Activated T-cell treated with anti-CD3 and anti-CD28 coated beads, Interleukin-2, amount 50 U/mL, for 1 hour (primary cell): ENCODE results near the gene TADA2B.
"Not testable (repeated sequence)": the region's sequence is repeated elsewhere in the genome, so short reads cannot be mapped to it uniquely, and the experiment has no call there.

Experiments used
- DNase-seq: peaks from one replicate; pipeline ENCODE4 v3.0.0-alpha.2; 2020

Gene TADA2B

GRCh38 chr4:7083597-7084563, 40.7 kb downstream of the TADA2B start:
- no peak for DNase-seq

- DNase-seq: not testable (repeated sequence)
Observed at GRCh38 chr4:7084564-7084961, 41.4 kb downstream of the TADA2B start.

GRCh38 chr4:7086384-7086783, 43.2 kb downstream of the TADA2B start:
- no peak for DNase-seq

GRCh38 chr4:7087036-7087435, 43.9 kb downstream of the TADA2B start:
- DNase-seq: no peak

- no peak for DNase-seq
Observed at GRCh38 chr4:7089213-7089986, 46.2 kb downstream of the TADA2B start.

GRCh38 chr4:7092026-7092425, 48.9 kb downstream of the TADA2B start:
- no peak for DNase-seq

- no peak for DNase-seq
Observed at GRCh38 chr4:7094916-7095315, 51.7 kb downstream of the TADA2B start.

GRCh38 chr4:7095611-7096155, 52.5 kb downstream of the TADA2B start:
- DNase-seq: no peak

- DNase-seq: no peak
Observed at GRCh38 chr4:7096236-7096635, 53.1 kb downstream of the TADA2B start.

GRCh38 chr4:7101692-7102515, 58.7 kb downstream of the TADA2B start:
- peak; percentile 59 for DNase-seq

GRCh38 chr4:7102516-7102909, 59.3 kb downstream of the TADA2B start:
- DNase-seq: peak; percentile 30

GRCh38 chr4:7103031-7103606, 59.9 kb downstream of the TADA2B start:
- DNase-seq: peak; percentile 82

- peak; percentile 24 for DNase-seq
Observed at GRCh38 chr4:7103607-7104365, 60.6 kb downstream of the TADA2B start.

- no peak for DNase-seq
Observed at GRCh38 chr4:7104366-7105031, 61.3 kb downstream of the TADA2B start.

- no peak for DNase-seq
Observed at GRCh38 chr4:7105276-7105675, 62.1 kb downstream of the TADA2B start.

GRCh38 chr4:7107166-7107905, 64.2 kb downstream of the TADA2B start:
- DNase-seq: no peak
